GM19099 (cell line): ENCODE results near the gene TLX1.

Source experiments
- POLR2A ChIP-seq: IDR thresholded peaks from 3 replicates; pipeline ENCODE4 v1.6.1; 2011; ENCODE audit warnings: low read depth; ENCODE audit not compliant: insufficient read length; ENCODE audit errors: extremely low read depth

TLX1 gene

GRCh38 chr10:101146392-101147251 is 15.5 kb downstream of the TLX1 start:
- no peak for TF ChIP-seq POLR2A

GRCh38 chr10:101151395-101151794 is 20.3 kb downstream of the TLX1 start:
- TF ChIP-seq POLR2A = no peak

GRCh38 chr10:101152316-101152715 is 21.2 kb downstream of the TLX1 start:
- no peak for TF ChIP-seq POLR2A

- no peak for TF ChIP-seq POLR2A
Measured at GRCh38 chr10:101155896-101156295, 24.8 kb downstream of the TLX1 start.

GRCh38 chr10:101157756-101158458 is 26.8 kb downstream of the TLX1 start:
- no peak for TF ChIP-seq POLR2A

- no peak for TF ChIP-seq POLR2A
Measured at GRCh38 chr10:101158459-101159058, 27.5 kb downstream of the TLX1 start.

- no peak for TF ChIP-seq POLR2A
Measured at GRCh38 chr10:101161494-101162299, 30.6 kb downstream of the TLX1 start.

GRCh38 chr10:101162677-101163076 is 31.6 kb downstream of the TLX1 start:
- no peak for TF ChIP-seq POLR2A

GRCh38 chr10:101164020-101164419 is 32.9 kb downstream of the TLX1 start:
- no peak for TF ChIP-seq POLR2A

- no peak for TF ChIP-seq POLR2A
Measured at GRCh38 chr10:101165736-101166135, 34.6 kb downstream of the TLX1 start.

GRCh38 chr10:101166430-101166829 is 35.3 kb downstream of the TLX1 start:
- TF ChIP-seq POLR2A = no peak

- TF ChIP-seq POLR2A = no peak
Measured at GRCh38 chr10:101172741-101173140, 41.6 kb downstream of the TLX1 start.

- TF ChIP-seq POLR2A = no peak
Measured at GRCh38 chr10:101174319-101174718, 43.2 kb downstream of the TLX1 start.

- TF ChIP-seq POLR2A = no peak
Measured at GRCh38 chr10:101176577-101176976, 45.5 kb downstream of the TLX1 start.

GRCh38 chr10:101182936-101183335 is 51.8 kb downstream of the TLX1 start:
- no peak for TF ChIP-seq POLR2A
